ENCODE measurements around the gene GALNT9. TPM values are rescaled to one million over a fixed set of nuclear protein-coding genes. Genes with fewer than 3 reads are reported as not detected.
"Not testable (repeated sequence)": the region's sequence is repeated elsewhere in the genome, so short reads cannot be mapped to it uniquely, and the experiment has no call there.

GALNT9 gene
- total and polyA plus RNA-seq, 9 donors = 0.12 to 21.9 (median 1.3) TPM; not detected in 1

GRCh38 chr12:132300789-132301722 lies 28.3 kb downstream of the GALNT9 start:
- WGBS, 3 donors = 58 to 70% (median 61%) methylated on average over 26 of the region's 26 CpGs
- no peak overlapping the region for H3K4me3 ChIP-seq
- H3K36me3 ChIP-seq = no peaks in the 10 kb centered on the region
- TF ChIP-seq POLR2A (IDR thresholded peaks at IDR 0.05) (no peak), CTCF (IDR thresholded peaks at IDR 0.05) (no peak), EP300 (IDR thresholded peaks at IDR 0.05) (no peak)
- no peaks in the 10 kb centered on the region for H3K4me1 ChIP-seq (ENCODE audit: insufficient read depth)
- no peaks in the 10 kb centered on the region for H3K27me3 ChIP-seq
- no peak overlapping the region for H3K27ac ChIP-seq
- DNase-seq = no peak
- H3K9me3 ChIP-seq = no peaks in the 10 kb centered on the region
- intact Hi-C loops (cut with DNase I) = no loop called here

GRCh38 chr12:132296063-132296462 lies 33.3 kb downstream of the GALNT9 start:
- 83 to 88% (median 83%) methylated on average over 18 of the region's 18 CpGs for WGBS, 3 donors
- H3K4me1 ChIP-seq (ENCODE audit: insufficient read depth) = no peaks in the 10 kb centered on the region

GRCh38 chr12:132295561-132295960 lies 33.8 kb downstream of the GALNT9 start:
- H3K4me1 ChIP-seq (ENCODE audit: insufficient read depth); H3K9me3 ChIP-seq; H3K27ac ChIP-seq; H3K36me3 ChIP-seq; intact Hi-C loops (cut with DNase I); DNase-seq; H3K27me3 ChIP-seq; H3K4me3 ChIP-seq: not testable (repeated sequence)
- WGBS, 3 donors = 84 to 92% (median 89%) methylated on average over 20 to 24 of the region's 24 CpGs

More at GRCh38 chr12:132296063-132296462, 33.3 kb downstream of the GALNT9 start:
- no peak for DNase-seq
- Histone ChIP-seq H3K36me3 (no peaks in the 10 kb centered on the region), H3K27ac (no peak overlapping the region), H3K9me3 (no peaks in the 10 kb centered on the region), H3K27me3 (no peaks in the 10 kb centered on the region), H3K4me3 (no peak overlapping the region)
- no peak for TF ChIP-seq CTCF (IDR thresholded peaks at IDR 0.05)
- TF ChIP-seq EP300 (IDR thresholded peaks at IDR 0.05) = no peak
- TF ChIP-seq POLR2A (IDR thresholded peaks at IDR 0.05) = no peak
- intact Hi-C loops (cut with DNase I) = no loop called here

GRCh38 chr12:132295101-132295526 lies 34.3 kb downstream of the GALNT9 start:
- intact Hi-C loops (cut with DNase I) = no loop called here
- Histone ChIP-seq H3K36me3 (no peaks in the 10 kb centered on the region), H3K4me1 (ENCODE audit: insufficient read depth) (no peaks in the 10 kb centered on the region), H3K9me3 (no peaks in the 10 kb centered on the region), H3K27ac (no peak overlapping the region), H3K27me3 (no peaks in the 10 kb centered on the region), H3K4me3 (no peak overlapping the region)
- 69 to 70% (median 69%) methylated on average over 18 of the region's 18 CpGs for WGBS, 3 donors
- no peak for DNase-seq
- TF ChIP-seq EP300 (IDR thresholded peaks at IDR 0.05) = no peak
- TF ChIP-seq CTCF (IDR thresholded peaks at IDR 0.05) = no peak
- TF ChIP-seq POLR2A (IDR thresholded peaks at IDR 0.05) = no peak

All from ovary (tissue), 9 donors.